ENCODE data around the gene SSBP4.

The SSBP4 gene

DNA sequence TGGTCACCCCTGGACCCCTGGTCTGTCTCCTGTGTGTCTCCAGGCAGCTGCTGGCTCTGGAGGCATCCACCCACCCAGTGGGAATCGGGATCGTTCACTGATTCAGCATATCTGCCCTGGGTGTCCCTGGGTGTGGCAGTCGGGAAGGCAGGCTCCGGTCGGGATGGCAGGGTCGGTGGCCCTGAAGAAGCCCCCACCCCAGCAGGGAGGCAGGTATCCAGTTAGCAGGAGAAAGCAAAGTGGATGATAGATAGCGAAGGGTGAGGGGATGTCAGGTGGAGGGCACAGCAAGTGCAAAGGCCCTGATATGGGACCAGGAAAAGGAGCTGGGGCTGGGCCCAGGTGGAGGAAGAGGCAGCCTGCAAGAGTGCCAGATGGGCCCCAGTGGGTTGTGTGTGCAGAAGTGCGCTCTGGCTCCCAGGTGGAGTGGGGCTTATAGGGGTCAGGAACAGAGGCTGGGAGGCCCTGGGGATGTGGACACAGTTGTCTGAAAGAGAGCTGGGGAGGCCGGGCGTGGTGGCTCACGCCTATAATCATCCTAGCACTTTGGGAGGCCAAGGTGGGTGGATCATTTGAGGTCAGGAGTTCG lies 2.3 kb downstream of the SSBP4 start:
- DNase-seq (ENCODE audit: low read depth), result no peak

DNA sequence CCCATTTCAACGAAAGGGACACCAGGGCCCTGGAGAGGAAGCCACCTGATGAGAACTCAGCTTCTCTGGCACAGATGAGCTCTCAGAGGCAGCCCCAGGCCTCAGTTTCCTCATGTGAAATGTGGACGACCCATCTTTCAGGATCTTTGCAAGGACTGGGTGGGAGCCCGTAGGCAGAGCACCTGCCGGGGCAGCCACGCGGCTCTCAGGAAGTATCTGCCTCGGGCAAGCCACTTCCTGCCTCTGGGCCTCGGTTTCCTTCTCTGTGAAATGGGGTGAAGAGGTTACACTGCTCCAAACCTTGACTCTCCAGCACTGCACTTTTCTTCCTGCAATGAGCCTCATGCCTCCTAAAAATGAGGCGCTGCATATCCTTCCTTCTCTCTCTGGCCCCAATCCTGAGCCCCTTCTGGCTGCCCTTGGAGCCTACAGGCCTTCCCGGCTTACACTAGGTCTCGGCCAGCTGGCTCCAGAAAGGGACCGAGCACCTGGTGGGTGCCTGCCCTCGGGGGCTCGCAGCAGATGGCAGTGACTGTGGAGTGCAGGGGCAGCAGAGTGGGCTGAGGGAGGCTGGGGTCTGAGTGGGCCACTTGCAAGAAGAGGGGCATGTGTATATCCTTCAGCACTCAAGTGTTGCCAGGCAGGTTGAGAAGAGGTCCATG lies 3.5 kb downstream of the SSBP4 start:
- DNase-seq (ENCODE audit: low read depth), result no peak

GRCh38 chr19:18423258-18424020 lies 4.2 kb downstream of the SSBP4 start:
- no peak for DNase-seq (ENCODE audit: low read depth)

DNA sequence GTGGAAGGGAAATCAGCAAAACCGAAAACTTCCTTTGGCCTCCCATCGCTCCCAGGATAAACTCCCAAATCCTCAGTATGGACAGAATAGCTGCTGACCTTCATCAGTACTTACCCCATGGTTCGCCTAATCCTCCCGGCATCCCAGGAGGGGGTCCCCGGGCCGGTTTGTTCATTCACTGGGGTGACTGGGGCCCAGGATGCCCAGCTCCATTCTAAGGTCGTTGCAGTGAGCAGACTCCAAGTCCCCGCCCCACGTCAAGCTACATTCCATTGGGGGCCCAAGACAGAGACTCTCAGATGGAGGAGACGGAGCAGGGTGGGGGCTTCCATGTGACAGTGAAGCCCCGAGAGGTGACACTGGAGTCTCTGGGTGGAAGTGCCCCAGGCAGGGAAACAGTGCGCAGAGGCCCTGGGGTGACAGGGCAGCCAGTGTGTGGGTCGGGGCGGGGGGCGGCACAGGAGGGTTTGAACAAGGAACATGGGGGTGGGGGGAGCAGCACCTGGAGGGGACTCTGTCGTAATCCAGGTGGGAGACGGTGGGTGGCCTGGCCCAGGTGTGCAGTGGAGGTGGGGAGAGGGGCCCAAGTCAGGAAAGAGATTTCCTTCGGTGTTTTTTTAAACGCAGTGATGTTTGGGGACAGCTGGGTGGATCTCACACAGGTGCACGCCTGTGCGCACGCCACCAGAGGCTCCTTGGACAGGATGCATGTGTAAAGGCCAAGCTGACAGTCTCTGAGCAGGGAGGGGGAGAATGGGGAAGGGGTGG lies 5.1 kb downstream of the SSBP4 start:
- DNase-seq (ENCODE audit: low read depth), result no peak

DNA sequence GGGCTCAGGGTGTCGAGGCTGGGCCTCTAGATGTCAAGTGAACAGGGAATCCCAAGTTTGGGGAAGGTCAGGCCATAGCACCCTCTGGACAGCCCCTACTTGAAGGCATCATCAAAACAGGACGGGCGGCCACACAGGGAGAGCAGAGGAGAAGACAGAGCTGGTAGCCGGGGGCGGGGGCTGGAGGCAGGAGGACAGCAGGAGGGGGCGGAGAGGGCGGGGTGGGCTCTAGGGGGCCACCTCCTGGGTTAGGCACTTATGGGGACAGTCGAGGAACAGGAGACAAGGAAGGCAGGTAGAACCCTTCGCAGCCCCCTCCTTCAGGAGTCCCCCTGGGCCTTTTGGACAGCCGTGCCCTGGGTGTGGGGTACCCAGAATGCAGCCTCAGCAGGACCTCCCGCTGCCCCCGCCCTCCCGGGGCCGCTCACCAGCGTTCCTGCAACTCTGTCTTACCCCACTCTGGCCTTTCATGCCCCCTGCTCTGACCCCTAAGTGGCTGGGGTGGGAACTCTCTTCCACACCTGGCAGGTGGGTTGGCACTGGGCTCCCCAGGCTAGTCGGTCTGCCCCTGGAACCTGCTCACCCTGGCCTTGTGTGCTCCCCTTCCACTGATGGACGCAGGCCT lies 5.8 kb downstream of the SSBP4 start:
- DNase-seq (ENCODE audit: low read depth), result no peak

DNA sequence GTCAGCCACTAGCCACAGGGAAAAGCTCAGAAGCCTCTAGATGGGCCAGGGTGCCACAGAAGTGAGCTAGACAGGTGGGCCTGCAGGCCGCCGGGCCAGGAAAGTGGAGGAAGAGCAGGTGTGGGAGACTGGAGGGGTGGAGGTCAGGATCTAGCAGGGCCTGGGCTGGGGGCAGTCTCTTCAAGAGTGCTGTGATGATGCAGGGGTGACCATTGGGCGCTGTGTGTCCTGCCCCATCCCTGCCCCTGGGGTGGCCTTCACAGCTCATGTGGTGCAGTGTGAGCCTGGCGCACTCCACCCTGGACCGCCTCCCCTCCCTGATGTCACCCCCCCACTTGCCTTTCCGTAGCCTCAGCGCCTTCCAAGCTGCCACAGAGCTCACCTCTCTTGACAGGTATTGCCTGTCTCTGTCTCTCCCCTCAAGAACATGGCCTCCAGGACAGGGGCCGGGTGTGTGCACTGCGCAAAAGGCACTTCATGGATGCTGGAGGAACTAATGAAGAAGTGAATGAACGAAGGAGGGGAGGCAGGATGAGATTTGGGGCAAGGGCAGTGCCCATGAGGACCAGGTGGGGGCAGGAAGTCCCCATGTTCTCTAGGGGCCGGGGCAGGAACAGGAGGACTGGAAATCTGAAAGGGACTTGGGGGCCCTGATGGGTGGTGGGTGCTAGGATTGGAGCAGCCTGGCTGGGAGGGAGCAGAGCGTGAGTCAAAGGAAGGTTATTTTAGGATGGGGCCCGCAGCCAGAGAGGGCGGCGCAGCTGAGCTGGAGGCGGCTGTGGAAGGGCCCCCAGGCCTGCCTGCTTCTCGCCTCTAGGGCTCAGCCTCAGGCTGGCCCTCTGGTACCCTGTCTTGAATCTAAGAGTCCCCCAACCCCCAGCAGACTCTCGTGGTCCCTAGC lies 6.6 kb downstream of the SSBP4 start:
- no peak for DNase-seq (ENCODE audit: low read depth)

DNA sequence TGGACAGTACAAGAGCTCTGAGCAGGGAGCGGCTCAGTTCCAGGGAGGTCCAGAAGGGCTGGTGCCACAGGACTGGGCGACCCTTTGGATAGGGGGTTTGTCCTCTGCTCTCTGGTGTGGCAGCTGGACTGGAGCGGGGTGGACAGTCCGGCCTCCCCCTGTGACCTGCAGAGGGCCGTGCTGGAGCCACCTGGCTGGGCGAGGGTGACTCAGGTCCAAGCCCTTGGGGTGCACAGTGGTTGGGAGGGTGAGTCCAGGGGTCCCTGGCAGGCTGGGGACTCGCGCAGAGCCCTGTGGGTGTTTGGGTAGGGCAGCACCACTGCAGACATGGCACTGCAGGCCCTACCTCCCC lies 7.2 kb downstream of the SSBP4 start:
- no peak for DNase-seq (ENCODE audit: low read depth)

DNA sequence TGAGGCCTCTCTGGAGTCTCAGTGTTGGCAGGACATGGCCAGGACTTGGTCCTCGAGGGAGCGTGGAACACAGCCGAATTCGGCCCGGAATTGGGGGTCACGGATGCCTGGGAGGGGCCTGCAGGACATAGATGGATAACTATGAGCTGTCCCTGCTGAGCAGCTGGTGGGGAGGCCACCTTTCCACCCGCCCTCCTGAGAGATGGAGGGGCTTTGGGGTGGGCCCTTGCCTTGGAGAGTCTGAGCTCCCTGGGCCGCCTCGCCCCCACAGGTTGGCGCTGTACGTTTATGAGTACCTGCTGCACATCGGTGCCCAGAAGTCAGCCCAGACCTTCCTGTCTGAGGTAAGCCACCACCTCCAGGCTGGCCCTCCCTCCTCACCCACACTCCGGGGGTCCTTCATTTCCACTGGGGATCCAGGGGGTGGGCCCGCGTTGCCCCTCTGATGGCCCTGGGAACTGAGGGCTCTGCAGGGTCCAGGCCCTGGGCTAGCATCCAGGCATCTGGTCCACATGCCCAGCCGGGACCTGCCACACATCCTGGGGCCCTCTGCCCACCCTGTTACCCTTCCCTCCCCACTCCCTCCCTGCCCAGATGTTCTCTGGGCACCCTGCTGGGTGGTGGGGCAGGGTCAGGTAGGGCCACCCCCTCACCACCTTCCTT lies 8.0 kb downstream of the SSBP4 start:
- DNase-seq (ENCODE audit: low read depth), result no peak

GRCh38 chr19:18427743-18428113 lies 8.5 kb downstream of the SSBP4 start:
- DNase-seq (ENCODE audit: low read depth), result no peak

DNA sequence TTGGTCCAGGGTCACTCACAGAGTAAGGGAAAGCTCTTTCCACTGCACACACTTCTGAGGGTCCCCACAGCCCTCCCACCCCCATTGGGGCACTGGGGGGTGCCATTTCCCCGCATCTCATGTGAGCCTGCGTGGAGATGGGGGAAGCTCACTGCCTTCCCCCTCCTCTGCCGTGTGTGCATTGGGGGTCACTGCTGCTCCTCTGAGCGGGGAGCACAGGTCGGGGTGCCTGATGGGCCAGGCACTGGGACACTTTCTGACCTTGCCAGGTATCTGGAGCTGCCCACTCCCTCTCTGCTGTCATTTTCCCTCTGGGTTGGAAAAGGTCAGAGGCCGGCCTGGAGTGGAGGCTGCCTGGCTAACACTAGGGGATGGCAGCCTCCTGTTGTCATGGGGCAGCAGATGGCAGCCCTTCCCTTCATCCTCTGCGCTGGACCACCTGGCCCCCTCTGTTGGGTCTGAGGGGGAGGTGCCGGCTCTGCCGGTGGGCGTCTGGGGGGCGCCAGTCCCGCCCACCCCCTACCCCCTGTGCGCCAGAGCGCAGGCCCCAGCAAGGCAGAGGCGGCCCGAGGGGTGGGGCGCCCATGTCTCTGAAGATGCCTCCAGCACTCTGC lies 9.1 kb downstream of the SSBP4 start:
- DNase-seq (ENCODE audit: low read depth), result no peak

DNA sequence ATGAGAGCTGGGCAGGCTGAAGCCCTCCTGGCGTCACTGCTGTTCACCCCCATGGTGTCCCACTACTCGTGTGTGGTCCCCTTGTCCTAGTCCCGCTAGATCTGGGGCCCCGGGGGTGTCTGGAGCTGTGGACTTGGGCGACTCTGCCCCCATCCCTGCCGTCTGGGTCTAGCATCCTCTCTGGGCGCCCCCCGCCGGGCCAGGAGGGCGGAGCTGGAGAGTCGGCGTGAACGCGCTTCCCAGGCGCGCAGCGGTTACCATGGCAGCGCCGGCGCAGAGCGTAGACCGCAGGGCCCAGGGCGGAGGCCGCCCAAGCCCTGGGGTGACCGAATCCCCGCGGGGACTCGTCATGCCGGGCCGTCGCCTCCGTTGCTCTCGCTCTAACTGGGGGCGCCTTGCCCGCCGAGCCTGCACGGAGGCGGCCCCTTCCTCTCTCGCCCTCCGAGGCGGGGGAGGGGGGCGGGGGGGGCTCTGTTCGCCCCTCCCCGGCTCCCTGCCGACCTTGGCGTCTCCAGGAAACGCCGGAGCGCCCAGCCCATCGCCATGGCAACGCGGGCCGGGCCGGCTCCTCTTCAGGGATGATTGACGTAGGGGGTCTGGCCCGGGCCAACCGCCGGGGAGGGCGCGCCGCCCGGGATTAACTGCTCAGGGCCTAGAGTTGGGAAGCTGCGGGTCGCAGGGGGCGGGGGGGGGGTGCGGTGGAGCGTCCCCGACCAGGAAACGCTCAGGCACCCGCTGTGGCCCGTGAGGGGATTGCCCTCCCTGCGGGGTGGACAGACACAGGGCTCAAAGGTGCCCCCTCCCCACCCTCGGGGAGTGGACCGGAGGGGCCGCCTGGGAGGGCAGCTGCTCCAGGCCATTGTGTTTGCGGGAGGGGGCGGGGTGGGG lies 9.8 kb downstream of the SSBP4 start:
- DNase-seq (ENCODE audit: low read depth), result no peak

DNA sequence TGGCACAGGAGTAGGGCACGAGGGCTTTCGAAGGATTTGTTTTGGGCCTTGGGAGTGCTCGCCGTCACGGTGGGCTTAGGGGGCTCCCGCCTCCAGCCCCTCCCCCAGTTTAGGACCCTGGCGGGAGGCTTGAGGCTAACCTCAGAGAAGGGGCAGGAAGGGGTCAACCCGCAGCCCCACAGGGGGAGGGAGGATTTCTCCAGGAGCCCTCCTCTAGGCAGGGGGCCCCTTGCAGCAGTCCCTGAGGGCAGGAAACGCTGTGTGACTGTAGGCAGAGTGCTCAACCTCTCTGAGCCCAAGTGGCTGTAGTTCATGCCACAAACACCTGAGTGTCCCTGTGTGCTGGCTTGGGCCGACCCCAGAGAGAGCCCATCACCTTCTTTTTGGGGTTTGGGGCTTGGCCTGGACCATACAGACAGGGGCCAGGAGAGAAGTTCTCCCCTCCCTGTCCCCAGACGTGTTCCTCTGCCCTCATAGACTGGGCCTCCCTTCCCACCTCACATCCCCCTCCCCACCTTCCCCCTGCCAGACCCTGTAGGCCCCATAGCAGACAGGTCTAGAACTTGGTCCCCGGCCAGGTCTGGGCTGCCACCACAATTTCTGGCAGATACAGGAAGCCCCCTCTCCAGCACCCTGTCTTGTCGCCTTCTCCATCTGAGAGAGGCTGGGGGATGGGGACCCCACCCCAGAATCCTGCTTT lies 10.7 kb downstream of the SSBP4 start:
- no peak for DNase-seq (ENCODE audit: low read depth)

DNA sequence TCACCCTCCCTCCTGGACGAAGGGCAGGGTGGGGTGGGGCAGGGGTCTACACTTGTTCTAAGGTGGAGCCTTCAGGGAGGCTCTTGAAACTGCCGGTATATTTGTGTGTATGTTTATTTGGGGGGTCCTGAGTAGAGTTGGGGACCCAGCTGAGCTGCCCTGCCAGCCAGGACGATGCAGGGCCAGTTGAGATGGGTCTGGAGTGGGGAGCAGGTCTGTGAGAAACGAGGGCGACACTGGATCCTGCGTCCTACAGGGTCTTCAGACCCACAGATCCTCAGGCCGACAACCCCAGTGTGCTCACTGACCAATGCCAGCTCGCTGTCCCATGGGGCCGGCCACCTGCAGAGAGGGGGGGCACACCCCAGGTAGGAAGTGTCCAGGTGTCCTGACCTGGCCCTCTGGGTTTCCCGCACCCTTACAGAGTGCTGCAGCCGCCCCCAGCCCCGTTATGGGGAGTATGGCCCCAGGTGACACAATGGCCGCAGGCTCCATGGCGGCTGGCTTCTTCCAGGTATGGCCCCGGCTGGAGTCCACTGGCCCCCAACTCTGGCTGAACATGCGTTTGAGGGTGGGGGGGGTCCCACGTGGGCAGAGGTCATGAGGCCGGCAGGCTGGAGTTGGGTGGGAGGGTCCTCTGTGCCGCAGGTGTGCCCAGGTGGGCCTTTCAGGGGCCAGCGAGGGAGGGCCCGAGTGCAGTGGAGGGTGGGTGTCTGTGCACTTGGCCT lies 11.4 kb downstream of the SSBP4 start:
- no peak for DNase-seq (ENCODE audit: low read depth)

GRCh38 chr19:18431351-18432197 lies 12.4 kb downstream of the SSBP4 start:
- DNase-seq (ENCODE audit: low read depth), result no peak

- no peak for DNase-seq (ENCODE audit: low read depth)
Measured at GRCh38 chr19:18432275-18433014, 13.2 kb downstream of the SSBP4 start.

DNA sequence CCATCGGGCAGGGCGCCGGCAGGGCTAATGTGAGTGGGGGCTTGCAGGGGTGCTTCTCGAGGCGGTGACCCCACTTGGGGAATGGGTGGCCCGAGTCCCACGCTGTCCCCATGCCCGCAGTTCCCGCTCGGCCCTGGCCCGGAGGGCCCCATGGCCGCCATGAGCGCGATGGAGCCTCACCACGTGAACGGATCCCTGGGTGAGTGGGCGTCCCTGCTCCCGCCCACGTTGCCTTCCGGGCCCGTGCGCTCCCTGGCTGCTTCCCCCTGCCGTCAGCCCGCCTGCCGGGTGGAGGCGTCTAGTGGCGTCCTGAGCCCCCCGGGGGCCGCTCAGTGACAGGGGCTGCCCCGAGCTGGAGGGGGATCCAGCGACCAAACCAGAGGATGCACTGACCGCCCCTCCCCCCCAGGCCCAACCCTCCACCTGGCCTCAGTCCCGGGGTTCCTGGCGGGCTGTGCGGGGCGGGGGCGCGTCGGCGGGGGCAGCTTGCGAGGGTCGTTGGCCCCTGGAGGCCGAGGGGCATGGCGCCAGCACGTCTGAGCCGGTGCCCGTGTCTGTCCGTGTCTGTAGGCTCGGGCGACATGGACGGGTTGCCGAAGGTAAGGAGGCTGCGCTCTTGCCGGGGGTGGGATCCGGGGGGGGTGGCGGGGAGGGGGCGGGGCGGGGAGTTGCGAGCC lies 14.0 kb downstream of the SSBP4 start:
- DNase-seq (ENCODE audit: low read depth), result no peak

All from GM04503 (cell line).